GM19468 (cell line): ENCODE data around the gene KDM4B.
"Not testable (repeated sequence)": the region's sequence is repeated elsewhere in the genome, so short reads cannot be mapped to it uniquely, and the experiment has no call there.

ENCODE experiments used
- ATAC-seq: cut with Tn5 transposase; IDR thresholded peaks from one replicate; pipeline ENCODE4 v1.9.1; 2021; ENCODE audit warnings: mild to moderate bottlenecking, moderate library complexity, moderate number of reproducible peaks; ENCODE audit not compliant: unreplicated experiment; ENCODE audit errors: extremely low read depth

KDM4B gene

GRCh38 chr19:5155586-5156210 is 186.8 kb downstream of the KDM4B start:
- ATAC-seq = no peak

GRCh38 chr19:5156231-5156986 is 187.5 kb downstream of the KDM4B start:
- ATAC-seq = no peak

GRCh38 chr19:5157186-5157585 is 188.3 kb downstream of the KDM4B start:
- ATAC-seq = no peak

- ATAC-seq = not testable (repeated sequence)
Observed at GRCh38 chr19:5158549-5159134, 189.7 kb downstream of the KDM4B start.

GRCh38 chr19:5160158-5160795 is 191.4 kb downstream of the KDM4B start:
- ATAC-seq = not testable (repeated sequence)

- ATAC-seq = not testable (repeated sequence)
Observed at GRCh38 chr19:5164845-5165696, 196.2 kb downstream of the KDM4B start.

- no peak for ATAC-seq
Observed at GRCh38 chr19:5165697-5166019, 196.7 kb downstream of the KDM4B start.

GRCh38 chr19:5166262-5166661 is 197.3 kb downstream of the KDM4B start:
- no peak for ATAC-seq

GRCh38 chr19:5170329-5170745 is 201.4 kb downstream of the KDM4B start:
- no peak for ATAC-seq

- no peak for ATAC-seq
Observed at GRCh38 chr19:5171711-5172110, 202.8 kb downstream of the KDM4B start.

- ATAC-seq = no peak
Observed at GRCh38 chr19:5172859-5173630, 204.1 kb downstream of the KDM4B start.

- no peak for ATAC-seq
Observed at GRCh38 chr19:5173993-5174392, 205.1 kb downstream of the KDM4B start.

GRCh38 chr19:5177745-5178450 is 209.0 kb downstream of the KDM4B start:
- ATAC-seq = no peak

GRCh38 chr19:5178841-5179240 is 209.9 kb downstream of the KDM4B start:
- ATAC-seq = no peak

- ATAC-seq = no peak
Observed at GRCh38 chr19:5179256-5179655, 210.3 kb downstream of the KDM4B start.

- no peak for ATAC-seq
Observed at GRCh38 chr19:5181329-5181728, 212.4 kb downstream of the KDM4B start.

- no peak for ATAC-seq
Observed at GRCh38 chr19:5182751-5183150, 213.8 kb downstream of the KDM4B start.

- no peak for ATAC-seq
Observed at GRCh38 chr19:5183616-5184015, 214.7 kb downstream of the KDM4B start.

- no peak for ATAC-seq
Observed at GRCh38 chr19:5184930-5185329, 216.0 kb downstream of the KDM4B start.
